Adrenal gland (tissue), 5 donors: Measurements from ENCODE around the gene CDC23.

ENCODE experiments used
- CTCF ChIP-seq, 6 experiments: fragments of 450-650 bp in 4 of 6; fragments of 200-600 bp in 2 of 6; sonication (generic) in 1 of 6; IDR thresholded peaks; 1 replicate in 5 of 6; 2 replicates in 1 of 6; pipeline versions ENCODE4 v1.5.1 to v1.8.0; 2016 to 2021; ENCODE audit warnings: antibody characterized with exemption in 6 of 6, mild to moderate bottlenecking in 2 of 6, moderate library complexity in 1 of 6
- POLR2A ChIP-seq, 2 donors: fragments of 450-650 bp; IDR thresholded peaks; one replicate each; pipeline ENCODE4 v1.6.1; 2017; ENCODE audit warnings: antibody characterized with exemption in 2 of 2, mild to moderate bottlenecking in 2 of 2, moderate library complexity in 1 of 2
- donor health status: DM: no; HTN: no; CAD: no.

- no peak for TF ChIP-seq CTCF (IDR thresholded peaks at IDR 0.05)
- no peak for TF ChIP-seq POLR2A (IDR thresholded peaks at IDR 0.05)
Measured at GRCh38 chr5:138157626-138158025, 55.5 kb downstream of the CDC23 start.
